GM21423 (cell line): ENCODE measurements around the gene PLGRKT.
"Not testable (repeated sequence)": the region's sequence is repeated elsewhere in the genome, so short reads cannot be mapped to it uniquely, and the experiment has no call there.

Experiments
- ATAC-seq: cut with Tn5 transposase; IDR thresholded peaks from one replicate; pipeline ENCODE4 v1.9.1; 2021; ENCODE audit warnings: mild to moderate bottlenecking, moderate library complexity; ENCODE audit not compliant: unreplicated experiment

Gene PLGRKT

GRCh38 chr9:5321601-5322000 is 116.1 kb downstream of the PLGRKT start:
- ATAC-seq, result not testable (repeated sequence)

GRCh38 chr9:5321058-5321457 is 116.7 kb downstream of the PLGRKT start:
- no peak for ATAC-seq

- ATAC-seq, result not testable (repeated sequence)
These were observed 121.3 kb downstream of the PLGRKT start for GRCh38 chr9:5316406-5316805.

- ATAC-seq, result no peak
These were observed 122.4 kb downstream of the PLGRKT start for GRCh38 chr9:5315187-5315923.

DNA sequence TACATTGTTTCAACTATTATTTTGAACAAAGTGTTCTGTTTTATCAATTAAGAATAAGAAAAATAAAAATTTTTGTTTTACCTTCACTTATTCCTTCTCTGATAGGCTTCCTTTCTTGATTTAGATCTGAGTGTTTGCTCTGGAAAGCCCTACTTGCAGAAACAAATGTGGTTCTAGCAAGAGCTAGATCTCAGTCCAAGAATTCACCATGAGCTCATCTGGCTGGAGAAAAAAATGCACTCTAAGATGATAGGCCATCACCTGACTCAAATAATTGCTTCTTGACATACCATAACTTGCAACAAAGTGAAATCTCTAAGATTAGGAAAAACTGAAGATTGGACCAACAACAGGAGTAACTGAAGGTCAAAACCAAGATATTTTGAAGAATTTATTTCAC is 126.9 kb downstream of the PLGRKT start:
- no peak for ATAC-seq
